Activated CD8-positive, alpha-beta T cell treated with anti-CD3 and anti-CD28 coated beads for 36 hours (primary cell): ENCODE results near the gene KRTAP10-3. TPM values are rescaled to one million over a fixed set of nuclear protein-coding genes. Genes with fewer than 3 reads are reported as not detected.

Source experiments
- ATAC-seq: fragments of 200-7000 bp; cut with Tn5 transposase; one replicate; pipeline ENCODE4 v1.10.0; 2021; ENCODE audit warnings: mild to moderate bottlenecking, moderate library complexity
- CTCF ChIA-PET: fragments of 350-600 bp; sonication (Branson Sonifier 250); formaldehyde crosslinking; loops from one replicate; lab custom pipeline; 2021; ENCODE audit warnings: antibody characterized with exemption; lab: Charles Lee
- POLR2A ChIA-PET: fragments of 350-600 bp; sonication (Branson Sonifier 250); formaldehyde crosslinking; loops from one replicate; lab custom pipeline; 2021; ENCODE audit warnings: antibody characterized with exemption; lab: Charles Lee
- DNase-seq: peaks from one replicate; pipeline ENCODE4 v3.0.0-alpha.2; 2020
- H3K27ac Mint-ChIP-seq: one replicate; pipeline ENCODE4 v1.8.0; 2021; ENCODE audit warnings: mild to moderate bottlenecking, mixed read lengths
- H3K27me3 Mint-ChIP-seq: one replicate; pipeline ENCODE4 v1.8.0; 2021; ENCODE audit warnings: mixed read lengths
- H3K36me3 Mint-ChIP-seq: one replicate; pipeline ENCODE4 v1.8.0; 2021; ENCODE audit warnings: low read depth, mixed read lengths
- H3K4me1 Mint-ChIP-seq: one replicate; pipeline ENCODE4 v1.8.0; 2021; ENCODE audit warnings: low read depth, mixed read lengths
- H3K4me3 Mint-ChIP-seq: one replicate; pipeline ENCODE4 v1.8.0; 2021; ENCODE audit warnings: mild to moderate bottlenecking, moderate library complexity, mixed read lengths
- H3K9me3 Mint-ChIP-seq: one replicate; pipeline ENCODE4 v1.8.0; 2021; ENCODE audit warnings: mixed read lengths
- CTCF ChIP-seq: fragments of 200-600 bp; IDR thresholded peaks from one replicate; pipeline ENCODE4 v1.8.0; 2022; ENCODE audit warnings: antibody characterized with exemption, mild to moderate bottlenecking
- intact Hi-C: fragments of 100-400 bp; cut with micrococcal nuclease; formaldehyde crosslinking; loops from one replicate; pipeline ENCODE4 v1.10.0; 2022
- total RNA-seq, 2 experiments: library from RNA; stranded (reverse); gene quantifications; one replicate each; pipeline ENCODE4 v1.2.3, GENCODE V29; 2021

The KRTAP10-3 gene
- total RNA-seq, 2 experiments from 2014 or later = not detected

- ChIA-PET POLR2A (no interaction called here), CTCF (interaction anchor here (0.7 to 1.3 kb wide), 3 partner anchors 34 to 280 kb away, joined by 3 to 4 read pairs (median 3); no protein-coding TSS in a partner anchor)
- Mint-ChIP-seq H3K27ac (no peak overlapping the region), H3K27me3 (no peaks in the 10 kb centered on the region), H3K9me3 (no peaks in the 10 kb centered on the region), H3K4me3 (no peak overlapping the region), H3K36me3 (no peaks in the 10 kb centered on the region), H3K4me1 (peaks cover 4% of the 10 kb centered on the region)
- intact Hi-C loops = loop anchor here (5.0 to 10.0 kb wide), 2 partner anchors 231 to 279 kb away; no protein-coding TSS in a partner anchor
- TF ChIP-seq CTCF = no peak
- DNase-seq (no peak), ATAC-seq (no peak)
These were observed 45.0 kb downstream of the KRTAP10-3 start for GRCh38 chr21:44513389-44514217.

- ChIA-PET CTCF (interaction anchor here (0.7 to 1.3 kb wide), 2 partner anchors 230 to 280 kb away, joined by 3 to 4 read pairs; no protein-coding TSS in a partner anchor), POLR2A (no interaction called here)
- no peak for ATAC-seq
- H3K4me1 Mint-ChIP-seq = peaks cover 4% of the 10 kb centered on the region
- no peak for TF ChIP-seq CTCF
- no peak for DNase-seq
- H3K36me3 Mint-ChIP-seq = no peaks in the 10 kb centered on the region
- H3K27me3 Mint-ChIP-seq = no peaks in the 10 kb centered on the region
- no peak overlapping the region for H3K4me3 Mint-ChIP-seq
- H3K27ac Mint-ChIP-seq = no peak overlapping the region
- intact Hi-C loops = loop anchor here (5.0 to 10.0 kb wide), 2 partner anchors 232 to 280 kb away; no protein-coding TSS in a partner anchor
- no peaks in the 10 kb centered on the region for H3K9me3 Mint-ChIP-seq
These were observed 45.9 kb downstream of the KRTAP10-3 start for GRCh38 chr21:44512496-44513388.

- intact Hi-C loops = loop anchor here (5.0 to 10.0 kb wide), 2 partner anchors 233 to 280 kb away; no protein-coding TSS in a partner anchor
- Mint-ChIP-seq H3K36me3 (no peaks in the 10 kb centered on the region), H3K9me3 (no peaks in the 10 kb centered on the region), H3K4me3 (no peak overlapping the region), H3K27ac (no peak overlapping the region), H3K4me1 (peaks cover 4% of the 10 kb centered on the region), H3K27me3 (no peaks in the 10 kb centered on the region)
- ChIA-PET CTCF (interaction anchor here (1.1 to 2.6 kb wide), 5 partner anchors 107 to 289 kb away, joined by 3 to 31 read pairs (median 4); partner anchors contain the start of gene UBE2G2), POLR2A (no interaction called here)
- TF ChIP-seq CTCF = no peak
- ATAC-seq = no peak
- DNase-seq = no peak
These were observed 46.7 kb downstream of the KRTAP10-3 start for GRCh38 chr21:44511938-44512275.

GRCh38 chr21:44511219-44511937, 47.2 kb downstream of the KRTAP10-3 start:
- Mint-ChIP-seq H3K27me3 (no peaks in the 10 kb centered on the region), H3K9me3 (no peaks in the 10 kb centered on the region), H3K36me3 (no peaks in the 10 kb centered on the region), H3K4me3 (no peak overlapping the region), H3K4me1 (peaks cover 4% of the 10 kb centered on the region), H3K27ac (no peak overlapping the region)
- ATAC-seq (no peak), DNase-seq (no peak)
- ChIA-PET CTCF (interaction anchor here (0.6 to 2.6 kb wide), 37 partner anchors 10 to 416 kb away, joined by 3 to 31 read pairs (median 4); partner anchors contain the start of genes KRTAP12-3 and UBE2G2), POLR2A (no interaction called here)
- intact Hi-C loops = loop anchor here (5.0 to 10.0 kb wide), 2 partner anchors 233 to 281 kb away; no protein-coding TSS in a partner anchor
- TF ChIP-seq CTCF = no peak
